NCI-H1105 treated with DMSO at 0.1 percent for 48 hours (cell line): ENCODE measurements around the gene B4GALNT1.
"Not testable (repeated sequence)": the region's sequence is repeated elsewhere in the genome, so short reads cannot be mapped to it uniquely, and the experiment has no call there.

ENCODE experiments used
- DNase-seq: peaks from one replicate; lab custom pipeline; 2025; lab: John Stamatoyannopoulos, UW

The B4GALNT1 gene

DNA sequence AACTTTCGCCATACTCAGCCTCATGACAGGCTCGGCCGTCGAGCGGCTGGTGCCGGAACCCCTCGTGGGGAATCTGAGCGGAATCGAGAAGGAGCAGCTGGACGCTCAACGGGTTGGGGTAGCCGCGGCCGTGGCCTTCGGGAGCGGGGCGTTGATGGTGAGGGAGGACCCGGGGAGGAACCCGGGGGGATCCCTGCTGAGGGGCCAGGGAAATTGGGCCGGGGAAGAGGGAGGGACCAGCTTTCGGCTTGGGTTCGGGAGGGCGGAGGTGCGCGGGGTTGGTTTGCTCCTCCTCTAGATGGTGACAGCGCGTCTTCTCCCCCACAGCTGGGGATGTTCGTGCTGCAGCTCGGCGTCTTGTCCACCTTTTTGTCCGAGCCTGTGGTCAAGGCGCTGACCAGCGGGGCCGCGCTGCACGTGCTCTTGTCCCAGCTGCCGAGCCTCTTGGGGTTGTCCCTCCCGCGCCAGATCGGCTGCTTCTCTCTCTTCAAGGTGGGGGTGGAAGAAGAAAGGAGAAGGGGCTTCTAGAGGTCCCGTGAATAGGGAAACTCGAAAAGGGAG, 12.0 kb downstream of the B4GALNT1 start:
- DNase-seq, result no peak

DNA sequence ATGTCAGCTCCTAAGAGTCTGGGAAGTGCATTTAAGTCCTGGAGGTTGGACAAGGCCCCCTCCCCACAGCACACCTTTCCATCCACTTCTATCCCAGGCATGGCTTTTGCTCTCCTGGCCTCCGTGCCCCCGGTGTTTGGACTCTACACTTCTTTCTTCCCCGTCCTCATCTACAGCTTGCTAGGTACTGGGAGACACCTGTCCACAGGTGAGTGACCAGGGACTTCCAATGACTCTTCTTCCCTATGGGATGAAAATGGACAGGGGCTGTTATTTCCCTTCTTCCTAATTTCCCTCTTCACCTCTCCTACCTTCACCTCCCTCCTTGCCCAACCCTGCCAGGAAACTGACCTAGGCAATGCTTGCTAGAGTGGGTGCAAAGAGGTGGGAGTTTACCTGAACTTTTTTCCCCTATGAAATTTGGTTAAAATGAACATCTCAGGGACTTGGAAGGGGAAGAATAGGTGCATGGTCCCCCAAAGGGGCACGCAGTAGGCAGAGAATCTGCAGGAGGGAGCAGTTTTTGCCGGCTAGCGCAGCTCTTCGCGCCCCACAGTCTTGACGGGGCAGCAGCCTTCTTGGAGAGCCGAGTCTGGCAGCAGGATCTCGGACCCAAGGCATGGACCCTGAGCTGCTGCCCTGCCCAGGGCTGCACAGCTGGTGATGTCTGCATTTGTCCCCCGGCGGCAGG, 12.6 kb downstream of the B4GALNT1 start:
- no peak for DNase-seq

DNA sequence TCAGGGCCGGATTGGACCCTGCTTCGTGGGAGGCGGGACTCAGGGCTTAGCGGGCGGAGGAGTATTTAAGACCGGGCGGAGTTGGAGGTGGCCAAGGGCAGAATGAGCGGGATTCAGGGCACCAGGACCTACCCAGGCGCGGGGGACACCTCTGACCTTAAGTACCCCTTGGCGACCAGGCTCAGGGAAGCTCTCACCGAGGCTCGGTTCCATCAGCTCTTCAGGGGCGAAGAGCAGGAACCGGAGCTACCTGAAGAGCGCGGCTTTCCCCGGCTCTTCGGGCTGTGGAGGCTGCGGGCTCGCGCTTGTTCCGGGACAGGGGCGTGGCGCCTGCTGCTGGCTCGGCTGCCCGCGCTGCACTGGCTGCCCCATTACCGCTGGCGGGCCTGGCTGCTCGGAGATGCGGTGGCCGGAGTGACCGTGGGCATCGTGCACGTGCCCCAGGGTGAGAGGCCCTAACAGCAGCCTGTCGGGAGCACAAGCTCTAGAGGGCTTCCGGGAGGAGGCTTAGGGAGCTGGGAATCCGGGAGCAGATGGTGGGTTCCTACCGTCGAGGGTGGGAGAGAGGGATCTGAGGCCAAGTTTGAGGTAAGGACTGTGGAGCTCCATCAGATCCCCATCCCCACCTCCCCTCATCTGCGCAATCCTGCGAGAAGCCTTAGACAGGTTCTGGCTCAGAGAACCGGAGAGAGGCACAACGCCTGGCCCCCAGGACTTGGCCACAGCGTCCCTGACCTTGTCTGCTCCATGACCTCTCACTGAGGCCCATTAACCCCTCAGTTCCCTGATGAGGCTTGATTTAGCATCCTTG, 13.4 kb downstream of the B4GALNT1 start:
- DNase-seq, result no peak

DNA sequence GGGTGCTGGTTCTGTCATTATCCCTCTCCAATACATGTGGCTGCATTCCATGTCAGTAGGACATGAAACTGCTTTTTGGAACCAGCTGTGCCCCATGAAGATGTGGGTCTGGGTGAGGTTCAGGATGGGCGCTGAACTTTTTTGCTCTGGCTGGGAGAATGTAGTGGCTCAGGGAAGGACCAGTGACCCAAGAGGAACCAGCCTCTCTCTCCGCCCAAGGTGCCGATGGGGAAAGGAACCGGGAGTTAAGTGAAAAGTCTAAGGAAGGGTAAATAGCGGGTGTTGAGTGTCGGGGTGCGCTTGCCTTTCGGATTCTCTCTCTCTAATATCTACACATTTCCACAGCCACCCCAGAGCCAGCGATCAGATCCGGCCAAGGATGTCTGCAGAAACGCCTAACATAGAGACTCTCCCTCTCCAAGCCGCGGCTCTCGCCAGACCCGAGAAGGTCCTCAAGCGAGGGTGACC, 14.0 kb downstream of the B4GALNT1 start:
- no peak for DNase-seq

DNA sequence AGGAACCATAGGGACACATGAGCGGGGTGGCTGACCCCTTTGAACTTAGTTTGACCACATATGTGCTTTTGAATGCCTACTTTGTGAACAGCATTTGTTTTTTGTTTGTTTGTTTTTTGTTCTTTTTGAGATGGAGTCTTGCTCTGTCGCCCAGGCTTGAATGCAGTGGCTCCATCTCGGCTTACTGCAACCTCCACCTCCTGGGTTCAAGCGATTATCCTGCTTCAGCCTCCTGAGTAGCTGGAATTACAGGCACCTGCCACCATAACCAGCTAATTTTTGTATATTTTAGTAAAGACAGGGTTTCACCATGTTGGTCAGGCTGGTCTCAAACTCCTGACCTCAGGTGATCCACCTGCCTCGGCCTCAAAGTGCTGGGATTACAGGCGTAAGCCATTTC, 14.6 kb downstream of the B4GALNT1 start:
- DNase-seq, result not testable (repeated sequence)

DNA sequence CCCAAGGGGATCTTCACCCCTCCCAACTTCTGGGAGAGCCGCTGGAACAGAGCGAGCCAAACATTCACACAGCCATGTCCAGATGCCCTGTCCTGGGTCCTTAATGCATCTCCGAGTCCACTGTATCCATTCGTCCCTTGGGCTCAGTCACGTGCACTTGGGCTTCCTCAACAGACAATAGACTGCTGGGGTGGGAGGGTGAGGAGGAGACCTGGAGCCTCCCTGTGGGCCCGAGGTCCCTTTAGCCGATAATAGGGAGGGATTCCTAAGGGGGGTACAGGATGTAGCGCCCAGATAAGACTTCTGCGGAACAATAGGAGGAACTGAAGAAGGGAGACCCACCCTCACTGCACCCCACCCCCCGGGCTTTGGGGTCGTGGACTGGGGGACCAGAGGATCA, 15.1 kb downstream of the B4GALNT1 start:
- DNase-seq, result no peak

DNA sequence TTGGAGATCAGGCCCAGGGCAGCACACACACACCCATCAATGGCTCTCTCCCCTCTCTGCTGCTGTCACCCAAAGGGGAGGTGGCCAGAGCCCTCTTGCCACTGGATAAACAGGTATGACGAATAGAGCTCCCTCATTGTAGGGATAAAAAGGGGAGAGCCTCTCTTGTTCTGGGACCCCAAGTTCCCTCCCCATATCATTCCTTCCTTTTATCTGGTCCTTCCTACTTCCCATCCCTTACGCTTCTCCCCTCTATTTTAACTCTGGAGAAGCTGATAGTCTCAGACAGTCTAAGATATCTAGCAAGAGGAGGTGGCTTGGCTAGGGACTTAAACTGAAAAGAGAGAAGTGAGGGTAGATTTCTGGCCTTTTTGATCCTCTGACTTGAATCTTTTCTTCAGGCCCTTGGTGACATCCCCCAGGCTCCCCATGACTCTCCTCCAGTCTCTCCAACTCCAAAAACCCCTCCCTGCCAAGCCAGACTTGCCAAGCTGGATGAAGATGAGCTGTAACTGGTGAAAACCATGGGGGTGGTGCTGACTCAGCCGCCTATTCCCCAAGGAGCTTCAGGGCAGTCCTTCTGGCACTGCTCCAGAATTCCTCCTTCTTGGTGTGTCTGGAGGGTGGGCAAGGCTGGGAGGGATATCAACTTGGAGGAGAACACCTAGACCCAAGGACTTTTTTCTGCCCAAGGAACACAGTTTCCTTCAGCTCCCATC, 16.5 kb downstream of the B4GALNT1 start:
- DNase-seq, result no peak

DNA sequence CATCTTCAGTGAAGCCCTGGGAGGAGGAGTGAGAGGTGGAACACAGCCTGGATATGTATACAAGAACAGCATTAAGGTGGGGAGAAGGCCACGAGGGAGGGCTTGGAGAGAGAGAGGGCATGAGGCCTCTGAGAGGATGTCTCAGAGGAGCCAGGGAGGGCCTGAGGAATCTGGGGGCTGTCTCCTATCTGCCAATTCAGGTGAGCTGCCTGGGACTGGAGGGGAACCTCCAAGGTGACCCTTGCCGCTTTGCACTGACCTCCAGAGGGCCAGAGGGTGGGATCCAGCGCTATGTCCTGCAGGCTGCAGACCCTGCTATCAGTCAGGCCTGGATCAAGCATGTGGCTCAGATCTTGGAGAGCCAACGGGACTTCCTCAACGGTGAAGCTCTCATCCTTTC, 17.4 kb downstream of the B4GALNT1 start:
- no peak for DNase-seq

DNA sequence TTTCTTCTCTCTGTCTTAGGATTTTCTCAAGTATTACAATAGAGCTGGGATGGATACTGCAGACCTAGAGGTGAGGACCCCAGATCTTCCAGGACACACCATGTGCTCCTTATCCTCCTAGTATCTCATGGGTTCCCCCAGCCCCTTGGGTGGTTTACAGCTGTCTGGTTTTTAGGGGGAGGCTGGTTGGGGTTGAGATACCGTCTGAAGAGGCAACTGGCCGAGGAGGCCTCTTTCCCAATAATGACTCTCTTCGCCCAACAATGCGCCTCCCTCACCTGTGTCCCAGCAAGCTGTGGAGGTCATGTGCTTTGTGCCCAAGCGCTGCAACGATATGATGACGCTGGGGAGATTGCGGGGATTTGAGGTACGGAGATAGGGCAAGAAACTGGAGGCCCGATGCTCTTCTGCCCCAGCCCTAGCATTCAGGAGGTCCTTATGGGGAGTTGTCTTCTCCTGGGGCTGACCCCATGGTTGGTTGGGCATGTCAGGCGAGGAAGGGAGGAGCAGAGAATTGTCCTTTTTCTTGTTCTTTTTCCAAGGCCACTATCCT, 18.0 kb downstream of the B4GALNT1 start:
- DNase-seq, result no peak

DNA sequence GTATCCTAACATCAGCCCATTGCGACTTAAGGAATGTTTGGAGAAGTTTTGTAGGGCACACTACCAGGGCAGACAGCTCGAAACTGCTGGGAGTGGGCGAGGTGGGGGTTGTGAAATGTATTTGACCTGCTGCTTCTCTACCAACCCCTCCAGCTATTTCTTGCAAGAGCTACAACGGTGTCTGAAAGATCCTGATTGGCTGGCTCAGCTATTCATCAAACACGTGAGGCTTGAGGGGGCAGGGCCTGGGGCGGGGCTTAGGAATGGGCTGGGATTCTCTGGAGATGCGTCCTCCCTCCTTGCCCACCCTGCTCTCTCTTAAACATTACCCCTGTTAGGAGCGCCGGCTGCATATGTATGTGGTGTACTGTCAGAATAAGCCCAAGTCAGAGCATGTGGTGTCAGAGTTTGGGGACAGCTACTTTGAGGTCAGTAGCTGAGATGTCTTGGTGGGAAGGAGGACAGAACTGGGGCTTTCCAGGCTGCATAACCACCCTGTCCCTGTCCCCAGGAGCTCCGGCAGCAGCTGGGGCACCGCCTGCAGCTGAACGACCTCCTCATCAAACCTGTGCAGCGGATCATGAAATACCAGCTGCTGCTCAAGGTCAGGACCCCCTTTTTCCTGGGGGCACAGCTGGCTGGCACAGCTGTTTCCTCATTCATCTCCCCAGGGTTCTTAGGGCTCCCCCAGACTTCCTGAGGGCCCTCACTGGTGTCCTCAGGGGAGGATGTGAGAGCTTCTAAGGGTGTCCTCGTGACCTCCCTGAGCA, 18.6 kb downstream of the B4GALNT1 start:
- DNase-seq, result no peak

DNA sequence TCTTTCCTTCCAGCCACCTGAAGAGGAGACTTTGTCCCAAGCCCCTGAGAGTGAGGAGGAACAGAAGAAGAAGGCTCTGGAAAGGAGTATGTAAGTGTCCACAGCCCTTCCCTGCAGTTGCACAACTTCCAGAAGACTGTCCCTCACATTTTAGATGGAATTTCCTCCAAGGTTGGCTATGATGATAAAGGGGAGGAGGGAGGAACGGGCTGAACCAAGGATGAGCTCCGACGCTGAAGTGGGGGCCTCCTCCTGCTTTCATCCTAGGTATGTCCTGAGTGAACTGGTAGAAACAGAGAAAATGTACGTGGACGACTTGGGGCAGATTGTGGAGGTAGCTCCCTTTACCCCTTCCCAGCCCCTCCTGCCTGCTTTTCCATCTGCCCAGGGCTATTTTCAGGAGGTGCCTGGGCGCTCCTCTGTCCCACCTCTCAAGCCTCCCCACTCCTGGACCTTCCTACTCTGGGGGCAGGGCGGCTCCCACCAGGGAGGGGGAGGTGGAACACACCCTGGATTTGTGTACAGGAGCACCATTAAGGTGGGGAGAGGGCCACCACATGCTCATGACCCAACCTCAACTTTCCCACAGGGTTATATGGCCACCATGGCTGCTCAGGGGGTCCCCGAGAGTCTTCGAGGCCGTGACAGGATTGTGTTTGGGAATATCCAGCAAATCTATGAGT, 19.4 kb downstream of the B4GALNT1 start:
- DNase-seq, result no peak

DNA sequence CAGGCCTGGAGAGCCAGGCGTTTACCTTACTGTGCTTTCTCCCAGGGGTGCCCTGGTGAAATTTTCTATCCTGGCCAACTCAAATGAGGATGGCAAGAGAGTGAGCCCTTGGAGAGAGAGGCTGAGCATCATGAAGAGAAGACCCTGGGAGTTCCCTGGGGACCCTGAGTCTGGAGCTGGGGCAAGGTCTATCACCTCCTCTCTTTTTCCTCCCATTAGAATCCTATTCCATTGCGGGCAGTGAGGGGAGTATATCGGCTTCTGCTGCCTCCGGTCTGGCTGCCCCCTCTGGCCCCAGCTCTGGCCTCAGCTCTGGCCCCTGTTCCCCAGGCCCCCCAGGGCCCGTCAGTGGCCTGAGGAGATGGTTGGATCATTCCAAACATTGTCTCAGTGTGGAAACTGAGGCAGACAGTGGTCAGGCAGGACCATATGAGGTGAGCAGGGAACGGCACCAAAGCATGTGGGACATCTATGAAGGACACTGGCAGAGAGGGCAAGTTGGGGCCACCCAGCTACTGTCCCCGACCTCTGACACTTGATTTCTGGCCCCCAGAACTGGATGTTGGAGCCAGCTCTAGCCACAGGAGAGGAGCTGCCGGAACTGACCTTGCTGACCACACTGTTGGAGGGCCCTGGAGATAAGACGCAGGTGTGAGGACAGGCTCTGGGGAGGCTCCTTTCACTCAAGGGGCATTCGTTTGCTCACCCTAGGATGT, 20.1 kb downstream of the B4GALNT1 start:
- DNase-seq, result no peak

DNA sequence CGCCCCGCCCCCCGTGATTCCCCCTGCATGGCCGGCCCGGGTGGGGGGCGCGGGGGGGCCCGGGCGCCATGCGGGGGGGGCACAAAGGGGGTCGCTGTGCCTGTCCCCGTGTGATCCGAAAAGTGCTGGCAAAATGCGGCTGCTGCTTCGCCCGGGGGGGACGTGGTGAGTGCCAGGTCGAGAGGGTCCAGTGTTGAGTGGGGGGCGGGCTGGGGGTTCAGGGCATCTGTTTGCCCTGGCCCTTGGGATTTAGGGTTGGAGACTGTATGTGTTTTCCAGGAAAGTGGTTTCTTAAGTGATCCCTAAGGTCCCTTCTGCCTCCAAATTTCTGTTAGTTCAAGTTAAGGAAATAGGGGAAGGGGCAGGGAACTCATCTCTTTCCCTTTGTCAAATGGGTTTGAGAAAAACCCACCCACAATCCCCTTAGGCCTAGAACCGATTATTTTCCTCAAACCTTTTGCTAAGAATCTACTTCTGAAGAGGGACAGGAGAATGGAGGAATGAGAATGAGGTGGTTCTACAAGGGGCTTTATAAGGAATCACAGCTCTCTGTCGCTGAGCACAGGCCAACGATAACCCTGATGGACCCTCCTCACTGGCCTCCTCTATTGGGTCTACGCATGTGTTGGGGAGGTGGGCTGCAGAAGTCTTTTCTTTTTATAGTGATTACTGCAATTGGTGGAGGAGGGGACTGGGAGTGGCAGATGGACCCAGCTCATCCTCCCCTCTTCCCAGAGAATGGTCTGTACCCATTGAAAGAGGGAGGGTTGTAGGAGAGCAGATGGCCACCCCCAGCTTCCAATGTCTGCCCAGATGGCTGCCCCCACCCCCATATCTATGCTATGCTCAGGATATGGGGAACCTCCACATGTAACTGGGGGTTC, 20.9 kb downstream of the B4GALNT1 start:
- DNase-seq, result no peak

DNA sequence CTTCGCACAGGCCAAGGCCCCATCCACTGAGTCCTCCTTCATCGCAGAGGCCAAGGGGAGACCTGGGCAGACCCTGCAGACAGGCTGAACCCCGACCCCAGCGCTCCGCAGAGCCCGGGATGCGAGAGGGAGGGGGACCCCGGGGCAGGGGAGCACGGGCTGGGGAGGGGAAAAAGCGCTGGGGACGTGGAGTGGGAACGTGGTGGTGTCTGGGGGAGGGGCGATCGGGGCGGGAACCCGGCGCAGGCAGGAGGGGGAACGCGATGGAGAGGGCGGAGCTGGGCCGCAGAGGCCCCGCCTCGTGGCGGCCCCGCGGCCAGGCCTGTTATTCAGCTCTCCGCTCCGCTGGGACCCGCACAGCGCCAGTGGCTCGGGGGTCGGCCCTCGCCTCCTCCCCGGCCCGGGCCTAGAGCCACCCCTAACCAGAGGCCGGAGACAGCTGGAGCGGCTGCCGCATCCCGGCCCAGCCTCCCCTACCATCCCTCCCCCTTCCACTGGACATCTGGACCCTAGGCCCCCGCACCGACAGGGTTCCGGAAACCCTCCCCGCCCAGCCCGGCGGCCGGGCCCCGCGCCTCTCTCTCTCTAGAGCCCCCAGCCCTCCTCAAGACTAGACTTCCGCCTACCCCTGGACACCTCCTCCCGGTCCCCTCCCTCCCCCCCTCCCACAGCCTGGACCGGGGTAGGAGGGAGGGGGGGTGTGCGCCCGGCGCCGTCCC, 21.7 kb downstream of the B4GALNT1 start, which contains the start of gene ARHGEF25:
Gene ARHGEF25 (plus strand): TSS at position 328 of the 719 bp plus-strand sequence. CDS start 460 bp downstream, outside the sequence.
- DNase-seq, result peak; percentile 36

DNA sequence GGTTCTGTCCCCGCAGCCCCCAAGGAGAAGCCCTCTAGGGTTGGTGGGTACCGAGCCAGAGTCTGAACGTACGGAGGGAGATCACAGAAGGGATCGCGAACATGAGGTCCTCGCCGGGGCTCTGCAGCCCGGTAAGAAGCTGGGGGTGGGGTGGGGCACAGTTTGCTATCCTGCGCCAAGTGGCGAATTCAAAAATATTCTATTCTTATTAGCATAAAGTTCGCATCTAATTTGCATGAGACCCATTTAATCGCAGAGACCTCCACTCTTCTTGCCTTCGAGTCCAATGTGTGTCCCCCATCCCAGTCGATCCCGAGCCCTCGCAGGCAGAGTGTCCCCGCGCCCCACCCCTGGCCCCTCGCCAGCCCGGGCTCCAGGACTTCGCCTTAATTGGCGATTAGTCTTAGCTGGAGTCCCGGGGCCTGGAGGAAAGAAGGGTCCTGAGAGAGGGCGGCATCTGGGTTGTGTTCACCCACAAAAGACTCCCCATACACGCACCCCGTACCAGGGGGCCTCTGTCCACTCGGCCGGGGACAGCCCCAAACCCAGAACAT, 22.4 kb downstream of the B4GALNT1 start:
- DNase-seq, result peak; percentile 20

DNA sequence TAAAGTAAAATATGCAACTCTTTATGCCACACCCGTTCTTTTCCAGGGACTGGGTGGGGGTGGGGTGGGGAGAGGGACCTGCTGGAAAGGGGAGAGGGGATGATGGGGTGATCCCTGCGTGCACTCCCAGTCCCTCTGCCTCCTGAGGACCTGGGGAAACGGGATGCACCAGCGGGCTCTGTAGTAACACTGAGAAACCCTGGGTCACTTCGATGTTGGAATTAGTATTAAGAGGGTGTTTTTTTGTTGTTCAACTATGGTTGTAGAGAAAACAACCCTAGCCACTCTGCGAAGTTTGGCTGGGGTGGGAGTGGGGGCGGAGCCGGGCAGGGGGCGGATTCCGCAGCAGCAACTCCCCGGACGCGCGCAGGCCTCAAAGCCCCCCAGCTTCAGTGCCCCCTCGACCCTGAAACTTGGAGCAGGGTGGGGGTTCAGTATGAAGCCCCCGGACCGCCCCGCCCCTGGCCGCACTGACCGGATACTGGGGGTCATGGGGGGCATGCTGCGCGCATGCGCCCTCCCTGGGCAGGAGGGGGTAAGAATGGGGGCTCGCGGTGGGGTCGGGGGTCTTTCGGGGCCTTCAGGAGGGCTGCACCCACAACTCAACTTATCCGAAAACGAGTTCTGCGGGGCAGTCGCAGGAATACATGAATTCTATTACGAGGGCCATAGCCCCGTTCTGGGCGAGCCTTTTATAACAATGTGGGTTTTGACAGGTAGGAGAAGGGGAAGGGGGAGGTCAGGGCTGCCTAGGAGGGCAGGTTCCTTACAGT, 23.0 kb downstream of the B4GALNT1 start:
- DNase-seq, result no peak

DNA sequence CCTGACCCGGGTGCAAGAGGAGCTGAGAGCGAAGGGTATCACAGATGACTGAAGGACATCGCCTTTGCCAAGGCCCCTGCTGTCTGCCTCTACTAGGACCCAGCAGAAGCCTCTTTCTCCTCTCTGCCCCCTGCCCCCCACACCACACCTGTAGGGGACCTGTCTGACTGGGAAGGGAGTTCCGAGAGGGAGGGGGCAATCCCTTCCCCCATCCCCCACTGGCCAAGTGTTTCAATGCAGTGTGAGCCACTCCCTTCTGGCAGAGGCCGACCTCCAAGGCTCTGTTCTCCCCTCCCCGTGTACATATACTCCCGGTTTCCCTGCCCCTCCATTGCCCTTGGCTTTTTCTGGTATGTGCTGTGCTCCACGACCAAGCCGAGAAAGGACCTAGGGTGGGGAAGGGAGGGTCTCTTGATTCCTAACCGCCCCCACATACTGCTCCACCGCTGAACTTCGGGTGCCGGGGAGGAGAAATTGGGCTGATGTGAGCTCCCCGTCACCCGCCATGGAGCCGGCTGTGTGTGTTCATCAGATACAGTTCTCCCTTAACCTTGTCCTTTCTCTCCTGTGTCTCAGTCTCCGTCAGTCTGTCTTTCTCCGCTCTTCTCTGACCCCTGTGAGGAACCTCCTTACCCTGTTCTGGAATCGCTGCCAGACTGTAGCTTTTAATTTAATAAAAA, 23.8 kb downstream of the B4GALNT1 start:
- no peak for DNase-seq
